IMR-90 (cell line): ENCODE results near the gene PDE4A. TPM values are rescaled to one million over a fixed set of nuclear protein-coding genes. Genes with fewer than 3 reads are reported as not detected.

ENCODE experiments used
- ATAC-seq: fragments of 200-7000 bp; cut with Tn5 transposase; 2 replicates; pipeline ENCODE4 v1.9.1; 2020; ENCODE audit warnings: low read depth, mild to moderate bottlenecking, moderate library complexity
- BruUV-seq: library from RNA; stranded (reverse); fragments of 400-500 nt; replicated peaks from 2 replicates; lab custom pipeline; 2021; lab: Mats Ljungman, UMichigan
- CTCF ChIA-PET: fragments of 300-600 bp; formaldehyde crosslinking; extraction: SDS; loops from one replicate; lab custom pipeline; 2021; ENCODE audit warnings: antibody characterized with exemption; lab: Yijun Ruan, JAX
- POLR2A ChIA-PET: fragments of 300-600 bp; sonication (Branson Sonifier 250); formaldehyde crosslinking; loops from one replicate; lab custom pipeline; 2022; ENCODE audit warnings: antibody characterized with exemption; ENCODE audit not compliant: unreplicated experiment; lab: Charles Lee
- DNase-seq: peaks from one replicate; pipeline ENCODE4 v3.0.0; 2013
- H2AFZ ChIP-seq: replicated peaks from 2 replicates; pipeline ENCODE3; 2013; ENCODE audit warnings: low read length, mild to moderate bottlenecking; ENCODE audit not compliant: poor library complexity
- H2AK5ac ChIP-seq: 2 replicates; pipeline ENCODE4 v1.6.1; 2013; ENCODE audit warnings: low read depth, low read length, inconsistent platforms
- H2AK9ac ChIP-seq: replicated peaks from 2 replicates; pipeline ENCODE3; 2013; ENCODE audit warnings: mild to moderate bottlenecking, low read depth, low read length, moderate library complexity; ENCODE audit not compliant: poor library complexity
- H2BK120ac ChIP-seq: 2 replicates; pipeline ENCODE4 v1.6.1; 2013; ENCODE audit warnings: low read depth, low read length, inconsistent platforms
- H2BK15ac ChIP-seq: 3 replicates; pipeline ENCODE4 v1.6.1; 2013; ENCODE audit warnings: low read depth, low read length, inconsistent platforms
- H2BK20ac ChIP-seq: 2 replicates; pipeline ENCODE4 v1.6.1; 2013; ENCODE audit warnings: low read depth, mild to moderate bottlenecking, inconsistent platforms, low read length, moderate library complexity
- H2BK5ac ChIP-seq: 2 replicates; pipeline ENCODE4 v1.6.1; 2013; ENCODE audit warnings: mild to moderate bottlenecking, low read depth, low read length, inconsistent platforms; ENCODE audit not compliant: poor library complexity, severe bottlenecking
- H3K14ac ChIP-seq: replicated peaks from 2 replicates; pipeline ENCODE4 v1.6.1; 2013; ENCODE audit warnings: low read depth, low read length, inconsistent platforms
- H3K18ac ChIP-seq: 2 replicates; pipeline ENCODE4 v1.6.1; 2013; ENCODE audit warnings: low read depth, low read length, control low read depth
- H3K23ac ChIP-seq: 2 replicates; pipeline ENCODE4 v1.6.1; 2013; ENCODE audit warnings: low read depth, low read length, inconsistent platforms
- H3K27ac ChIP-seq: 2 replicates; pipeline ENCODE4 v1.5.1; 2013; ENCODE audit warnings: mild to moderate bottlenecking, control low read depth, low read length; ENCODE audit not compliant: insufficient read depth
- H3K27me3 ChIP-seq: 2 replicates; pipeline ENCODE4 v1.6.1; 2013; ENCODE audit warnings: low read length; ENCODE audit not compliant: control insufficient read depth, insufficient read depth
- H3K36me3 ChIP-seq: 2 replicates; pipeline ENCODE4 v1.6.1; 2013; ENCODE audit warnings: low read length, mixed read lengths; ENCODE audit not compliant: control insufficient read depth, insufficient read depth
- H3K4ac ChIP-seq: 2 replicates; pipeline ENCODE4 v1.6.1; 2013; ENCODE audit warnings: low read depth, low read length, inconsistent platforms
- H3K4me1 ChIP-seq: 2 replicates; pipeline ENCODE4 v1.6.1; 2013; ENCODE audit warnings: low read length, mixed read lengths; ENCODE audit not compliant: control insufficient read depth, insufficient read depth
- H3K4me2 ChIP-seq: 2 replicates; pipeline ENCODE4 v1.6.1; 2013; ENCODE audit warnings: low read depth, mild to moderate bottlenecking, control low read depth, low read length, moderate library complexity
- H3K4me3 ChIP-seq: 2 replicates; pipeline ENCODE4 v1.5.1; 2013; ENCODE audit warnings: low read depth, mild to moderate bottlenecking, control low read depth, low read length, moderate library complexity; ENCODE audit not compliant: insufficient read depth
- H3K56ac ChIP-seq: 2 replicates; pipeline ENCODE4 v1.6.1; 2013; ENCODE audit warnings: low read length, inconsistent platforms; ENCODE audit not compliant: insufficient read depth; ENCODE audit errors: extremely low read depth
- H3K79me1 ChIP-seq, 2 experiments: 2 replicates each; pipeline ENCODE4 v1.6.1; 2013; ENCODE audit warnings: low read length in 2 of 2, inconsistent platforms in 1 of 2, low read depth in 1 of 2
- H3K9ac ChIP-seq: 2 replicates; pipeline ENCODE4 v1.6.1; 2013; ENCODE audit warnings: low read depth, low read length, control low read depth
- H3K9me1 ChIP-seq: 2 replicates; pipeline ENCODE4 v1.6.1; 2013; ENCODE audit warnings: low read length, inconsistent platforms; ENCODE audit not compliant: insufficient read depth
- H3K9me3 ChIP-seq: 2 replicates; pipeline ENCODE4 v1.6.1; 2013; ENCODE audit warnings: low read length; ENCODE audit not compliant: control insufficient read depth, insufficient read depth
- H4K20me1 ChIP-seq: 2 replicates; pipeline ENCODE4 v1.6.1; 2013; ENCODE audit warnings: low read length, inconsistent platforms; ENCODE audit not compliant: insufficient read depth
- H4K5ac ChIP-seq: 2 replicates; pipeline ENCODE4 v1.6.1; 2013; ENCODE audit warnings: mild to moderate bottlenecking, low read depth, low read length, control low read depth
- H4K8ac ChIP-seq, 2 experiments: 2 replicates each; pipeline ENCODE4 v1.6.1; 2013; ENCODE audit warnings: low read depth in 2 of 2, low read length in 2 of 2, control low read depth in 1 of 2, inconsistent platforms in 1 of 2
- H4K91ac ChIP-seq: 2 replicates; pipeline ENCODE4 v1.6.1; 2013; ENCODE audit warnings: low read depth, low read length, inconsistent platforms; ENCODE audit not compliant: insufficient read depth
- CEBPB ChIP-seq: IDR thresholded peaks from 2 replicates; pipeline ENCODE4 v1.6.1; 2012; ENCODE audit warnings: low read depth, low read length, improper control_type of control experiment
- CHD1 ChIP-seq: IDR thresholded peaks from 2 replicates; pipeline ENCODE4 v1.6.1; 2012; ENCODE audit warnings: low read depth, low read length, improper control_type of control experiment
- CTCF ChIP-seq: conservative IDR thresholded peaks from 2 replicates; pipeline ENCODE4 v1.5.1; 2012; ENCODE audit warnings: mild to moderate bottlenecking, low read depth, low read length, improper control_type of control experiment
- FOS ChIP-seq: fragments of 150-350 bp; IDR thresholded peaks from 2 replicates; pipeline ENCODE4 v1.6.1; 2016; ENCODE audit warnings: low read depth, low read length
- MAFK ChIP-seq: IDR thresholded peaks from 2 replicates; pipeline ENCODE4 v1.6.1; 2012; ENCODE audit warnings: low read depth, low read length, improper control_type of control experiment
- MXI1 ChIP-seq: IDR thresholded peaks from 2 replicates; pipeline ENCODE4 v1.6.1; 2012; ENCODE audit warnings: low read depth, mild to moderate bottlenecking, low read length, moderate library complexity, borderline replicate concordance
- POLR2A ChIP-seq: IDR thresholded peaks from 2 replicates; pipeline ENCODE4 v1.6.1; 2012; ENCODE audit warnings: mild to moderate bottlenecking, low read depth, low read length
- RAD21 ChIP-seq: IDR thresholded peaks from 2 replicates; pipeline ENCODE4 v1.6.1; 2012; ENCODE audit warnings: low read length, improper control_type of control experiment
- RCOR1 ChIP-seq: IDR thresholded peaks from 2 replicates; pipeline ENCODE4 v1.6.1; 2012; ENCODE audit warnings: mild to moderate bottlenecking, low read length, improper control_type of control experiment; ENCODE audit not compliant: insufficient replicate concordance
- USF2 ChIP-seq: fragments of 150-350 bp; IDR thresholded peaks from 2 replicates; pipeline ENCODE4 v1.6.1; 2017; ENCODE audit warnings: mild to moderate bottlenecking, antibody characterized with exemption, low read length, low read depth
- WGBS, 2 experiments: methylation state at CpG; one replicate each; pipeline versions ENCODE4 v1.1.5 to v1.1.7; 2013; ENCODE audit warnings: missing lambda C conversion rate in 2 of 2; ENCODE audit not compliant: insufficient read length in 1 of 2; ENCODE audit errors: extremely low coverage in 2 of 2; 5-methylcytosine and 5-hydroxymethylcytosine counted together
- dilution Hi-C: fragments of 300-500 bp; cut with HindIII; formaldehyde crosslinking; loops from one replicate; pipeline ENCODE4 v1.14.3; 2018; ENCODE audit warnings: low sequenced_read_pairs; ENCODE audit not compliant: unreplicated experiment
- in situ Hi-C: fragments of 300-500 bp; cut with MboI; formaldehyde crosslinking; loops from 3 replicates; pipeline ENCODE4 v1.14.3; 2019; ENCODE audit warnings: low sequenced_read_pairs, inconsistent platforms, mixed read lengths
- intact Hi-C: fragments of 100-400 bp; cut with micrococcal nuclease; formaldehyde crosslinking; loops from 2 replicates; pipeline ENCODE4 v1.10.0; 2022
- polyA plus RNA-seq, 3 experiments: library from polyadenylated mRNA; depleted of rRNA; stranded (reverse); fragments of >200 nt; gene quantifications; 2 replicates each; pipeline ENCODE4 v1.2.3, GENCODE V29; 2012; ENCODE audit warnings: low replicate concordance in 1 of 3
- total RNA-seq: library from RNA; depleted of rRNA; stranded (reverse); fragments of >200 nt; gene quantifications from 2 replicates; pipeline ENCODE4 v1.2.3, GENCODE V29; 2012

The PDE4A gene
- total and polyA plus RNA-seq, 2 of the 4 experiments (the other 2 are of a cell fraction) = 1.8 to 7.0 TPM

DNA sequence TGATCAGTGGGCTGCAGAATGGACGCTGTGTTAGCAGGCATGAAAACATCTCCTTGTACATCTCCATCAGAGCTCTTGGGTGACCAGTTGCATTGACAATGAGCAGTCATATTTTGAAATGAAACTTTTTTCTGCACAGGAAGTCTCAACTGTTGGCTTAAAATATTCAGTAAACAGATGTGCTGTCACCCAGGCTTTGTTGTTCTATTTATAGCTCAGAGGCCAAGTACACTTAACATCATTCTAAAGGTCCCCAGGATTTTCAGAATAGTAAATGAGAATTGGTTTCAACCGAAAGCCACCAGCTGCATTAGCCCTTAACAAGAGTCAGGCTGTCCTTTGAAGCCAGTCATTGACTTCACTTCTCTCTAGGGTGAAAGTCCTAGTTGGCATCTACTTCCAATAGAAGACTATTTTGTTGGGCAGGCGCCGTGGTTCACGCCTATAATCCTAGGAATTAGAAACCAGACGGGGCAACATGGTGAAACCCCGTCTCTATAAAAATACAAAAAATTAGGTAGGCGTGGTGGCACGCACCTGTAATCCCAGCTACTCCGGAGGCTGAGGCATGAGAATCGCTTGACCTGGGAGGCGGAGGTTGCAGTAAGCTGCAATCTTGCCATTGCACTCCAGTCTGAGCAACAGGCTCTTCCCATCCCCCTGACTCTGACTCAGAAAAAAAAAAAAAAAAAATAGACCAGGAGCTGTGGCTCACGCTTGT, 7.9 kb upstream of the PDE4A start:
- no peak overlapping the region for H2AK9ac ChIP-seq
- H3K4me2 ChIP-seq = no peak overlapping the region
- ChIA-PET POLR2A (no interaction called here), CTCF (interaction anchor here (0.6 to 1.2 kb wide), 3 partner anchors 9 to 67 kb away, joined by 3 to 4 read pairs (median 4); no protein-coding TSS in a partner anchor)
- in situ Hi-C loops (no loop called here), intact Hi-C loops (no loop called here), dilution Hi-C loops (no loop called here)
- no peak overlapping the region for H3K27ac ChIP-seq
- BruUV-seq = no TSS peak
- no peak overlapping the region for H3K18ac ChIP-seq
- TF ChIP-seq RCOR1 (no peak), USF2 (no peak), MAFK (no peak), CHD1 (no peak), RAD21 (no peak), POLR2A (no peak), MXI1 (no peak), CEBPB (no peak), CTCF (no peak), FOS (no peak)
- no peak overlapping the region for H3K56ac ChIP-seq
- no peak overlapping the region for H2BK15ac ChIP-seq
- no peak overlapping the region for H3K4ac ChIP-seq
- no peak overlapping the region for H2BK5ac ChIP-seq
- no peak overlapping the region for H2BK20ac ChIP-seq
- H3K79me1 ChIP-seq = peaks cover 0 to 4% of the 10 kb centered on the region in 2 experiments; a peak in 1 of 4 replicates
- DNase-seq (no peak), ATAC-seq (no peak)
- H3K36me3 ChIP-seq = no peaks in the 10 kb centered on the region
- no peak overlapping the region for H4K91ac ChIP-seq
- peaks cover 5% of the 10 kb centered on the region; the same call in 1 of the 2 replicates for H3K27me3 ChIP-seq
- no peak overlapping the region for H3K4me3 ChIP-seq
- no peak overlapping the region for H2AK5ac ChIP-seq
- H3K23ac ChIP-seq = no peak overlapping the region
- H2BK120ac ChIP-seq = no peak overlapping the region
- no peaks in the 10 kb centered on the region for H3K9me3 ChIP-seq
- H4K8ac ChIP-seq = no peak overlapping the region
- H3K4me1 ChIP-seq = peaks cover 2% of the 10 kb centered on the region; the same call in 1 of the 2 replicates
- H3K14ac ChIP-seq = no peak overlapping the region
- H3K9ac ChIP-seq = no peak overlapping the region
- peaks cover 9% of the 10 kb centered on the region for H4K20me1 ChIP-seq
- no peaks in the 10 kb centered on the region for H3K9me1 ChIP-seq
- H4K5ac ChIP-seq = no peak overlapping the region
- no CpG with 5 or more reads among the region's 13 CpGs for WGBS, 2 experiments
- no peak overlapping the region for H2AFZ ChIP-seq
